ENCODE data around the gene COP1. TPM values are rescaled to one million over a fixed set of nuclear protein-coding genes. Genes with fewer than 3 reads are reported as not detected.

COP1 gene
- total and polyA plus RNA-seq, 2 of the 8 experiments (the other 6 are each of a cell fraction or from before 2014, with no cell fraction given): 26.2 to 44.9 TPM

- H3K14ac ChIP-seq (ENCODE audit: insufficient read length): no peak overlapping the region
- no peak overlapping the region for H2BK5ac ChIP-seq (ENCODE audit: low read depth, low read length)
- CTCF ChIA-PET (ENCODE audit: partially characterized antibody): no interaction called here
- H3K79me1 ChIP-seq (ENCODE audit: low read depth, low read length): no peaks in the 10 kb centered on the region
- POLR2A ChIA-PET (ENCODE audit: partially characterized antibody): no interaction called here
- H3K4me1 ChIP-seq (replicated peaks in 1 of 4; ENCODE audit: control insufficient read depth in 3 of 4, insufficient read depth in 4 of 4, low read length in 3 of 4): no peaks in the 10 kb centered on the region
- no peak overlapping the region for H3K56ac ChIP-seq (replicated peaks; ENCODE audit: insufficient read length, low read depth, low read length)
- no peak overlapping the region for H4K5ac ChIP-seq (ENCODE audit: insufficient read length, low read depth, low read length)
- H3K27ac ChIP-seq (ENCODE audit: low read depth, low read length): no peak overlapping the region
- H2BK12ac ChIP-seq (ENCODE audit: low read depth, low read length): no peak overlapping the region
- no peak overlapping the region for H3K23ac ChIP-seq (ENCODE audit: insufficient read length)
- H3K4ac ChIP-seq (replicated peaks; ENCODE audit: insufficient read length, low read depth, low read length): no peak overlapping the region
- H2AFZ ChIP-seq (ENCODE audit: low read length): no peak overlapping the region
- no peak overlapping the region for H2BK20ac ChIP-seq (ENCODE audit: low read length)
- H2AK5ac ChIP-seq (ENCODE audit: low read depth, low read length): no peak overlapping the region
- no peak overlapping the region for H4K91ac ChIP-seq (replicated peaks; ENCODE audit: insufficient read length, low read length)
- no peaks in the 10 kb centered on the region for H3K9me3 ChIP-seq (ENCODE audit: insufficient read depth in 2 of 2, low read depth in 1 of 2, low read length in 1 of 2)
- no peak overlapping the region for H3K4me3 ChIP-seq (ENCODE audit: extremely low read depth in 1 of 4, insufficient read depth in 2 of 4, low read depth in 3 of 4, low read length in 4 of 4)
- peaks cover 0 to 3% of the 10 kb centered on the region in 2 experiments for H4K20me1 ChIP-seq (replicated peaks in 1 of 2; ENCODE audit: control insufficient read depth in 1 of 2, insufficient read depth in 2 of 2, low read length in 2 of 2)
- no peaks in the 10 kb centered on the region for H3K36me3 ChIP-seq (ENCODE audit: control insufficient read depth in 2 of 4, insufficient read depth in 4 of 4, low read length in 3 of 4)
- H3K23me2 ChIP-seq (ENCODE audit: low read depth, low read length): no peaks in the 10 kb centered on the region
- H2BK15ac ChIP-seq (ENCODE audit: low read length): no peak overlapping the region
- no peak overlapping the region for H4K8ac ChIP-seq (ENCODE audit: extremely low read depth, insufficient read depth, low read length)
- H3K9ac ChIP-seq (replicated peaks in 1 of 4; ENCODE audit: extremely low read depth in 1 of 4, low read depth in 3 of 4, low read length in 3 of 4): no peak overlapping the region
- FAIRE-seq (no peak), DNase-seq (ENCODE audit: low read depth in 1 of 2, low spot score in 2 of 2) (no peak)
- H3K4me2 ChIP-seq (ENCODE audit: insufficient read depth in 1 of 2, low read depth in 2 of 2, low read length in 2 of 2): no peak overlapping the region
- H3K27me3 ChIP-seq (replicated peaks in 1 of 4; ENCODE audit: control insufficient read depth in 3 of 4, extremely low read depth in 1 of 4, insufficient read depth in 3 of 4, low read length in 3 of 4): no peaks in the 10 kb centered on the region; a peak in 1 of 7 replicates
- whole genome bisulfite sequencing, 2 experiments (ENCODE audit: extremely low coverage in 1 of 2, insufficient coverage in 1 of 2, insufficient read length in 1 of 2, insufficient replicate concordance in 2 of 2, low coverage in 1 of 2, low lambda C conversion rate in 2 of 2, missing lambda C conversion rate in 1 of 2): 93% methylated on average over 2 of the region's 2 CpGs; no CpG with 5 or more reads in 1 of the 2 experiments
- no peak overlapping the region for H2BK120ac ChIP-seq (replicated peaks; ENCODE audit: low read depth, low read length)
- no peak overlapping the region for H3K18ac ChIP-seq (ENCODE audit: extremely low read depth, low read length)
- no peaks in the 10 kb centered on the region for H3K79me2 ChIP-seq (ENCODE audit: control insufficient read depth in 1 of 2, insufficient read depth in 2 of 2, low read length in 2 of 2)
- no peak for TF ChIP-seq EGR1 (IDR thresholded peaks at IDR 0.05; ENCODE audit: borderline replicate concordance, low read depth, low read length)
- no peak for TF ChIP-seq POLR2AphosphoS5 (IDR thresholded peaks at IDR 0.05; ENCODE audit: low read depth, low read length)
- TF ChIP-seq CTCF (IDR thresholded peaks at IDR 0.05; ENCODE audit: control extremely low read depth in 1 of 3, insufficient read depth in 1 of 3, low read depth in 1 of 3, low read length in 3 of 3): no peak
- no peak for TF ChIP-seq CHD2 (IDR thresholded peaks at IDR 0.05; ENCODE audit: low read length)
- no peak for TF ChIP-seq SIN3A (conservative IDR thresholded peaks at IDR 0.05 in 1 of 2, IDR thresholded peaks at IDR 0.05 in 1 of 2; ENCODE audit: low read depth in 1 of 2, low read length in 2 of 2)
- TF ChIP-seq NRF1 (IDR thresholded peaks at IDR 0.05; ENCODE audit: low read depth, low read length): no peak
- TF ChIP-seq SRF (IDR thresholded peaks at IDR 0.05; ENCODE audit: low read depth, low read length): no peak
- TF ChIP-seq RBBP5 (IDR thresholded peaks at IDR 0.05; ENCODE audit: borderline replicate concordance, low read depth, low read length): no peak
- no peak for TF ChIP-seq RFX5 (IDR thresholded peaks at IDR 0.05; ENCODE audit: borderline replicate concordance, low read depth, low read length)
- no peak for TF ChIP-seq HDAC6 (IDR thresholded peaks at IDR 0.05; ENCODE audit: low read depth, low read length)
- TF ChIP-seq ASH2L (IDR thresholded peaks at IDR 0.05; ENCODE audit: low read length): no peak
- TF ChIP-seq TAF7 (optimal IDR thresholded peaks at IDR 0.05; ENCODE audit: borderline replicate concordance, low read depth, low read length): no peak
- no peak for TF ChIP-seq CBX8 (IDR thresholded peaks at IDR 0.05; ENCODE audit: borderline replicate concordance, low read depth, low read length)
Measured at GRCh38 chr1:176068256-176068655, 138.8 kb downstream of the COP1 start.
